ENCODE results near the gene SOX9. TPM values are rescaled to one million over a fixed set of nuclear protein-coding genes. Genes with fewer than 3 reads are reported as not detected.

Gene SOX9
- total RNA-seq, 1 experiment from 2014 or later: 1.3 TPM

DNA sequence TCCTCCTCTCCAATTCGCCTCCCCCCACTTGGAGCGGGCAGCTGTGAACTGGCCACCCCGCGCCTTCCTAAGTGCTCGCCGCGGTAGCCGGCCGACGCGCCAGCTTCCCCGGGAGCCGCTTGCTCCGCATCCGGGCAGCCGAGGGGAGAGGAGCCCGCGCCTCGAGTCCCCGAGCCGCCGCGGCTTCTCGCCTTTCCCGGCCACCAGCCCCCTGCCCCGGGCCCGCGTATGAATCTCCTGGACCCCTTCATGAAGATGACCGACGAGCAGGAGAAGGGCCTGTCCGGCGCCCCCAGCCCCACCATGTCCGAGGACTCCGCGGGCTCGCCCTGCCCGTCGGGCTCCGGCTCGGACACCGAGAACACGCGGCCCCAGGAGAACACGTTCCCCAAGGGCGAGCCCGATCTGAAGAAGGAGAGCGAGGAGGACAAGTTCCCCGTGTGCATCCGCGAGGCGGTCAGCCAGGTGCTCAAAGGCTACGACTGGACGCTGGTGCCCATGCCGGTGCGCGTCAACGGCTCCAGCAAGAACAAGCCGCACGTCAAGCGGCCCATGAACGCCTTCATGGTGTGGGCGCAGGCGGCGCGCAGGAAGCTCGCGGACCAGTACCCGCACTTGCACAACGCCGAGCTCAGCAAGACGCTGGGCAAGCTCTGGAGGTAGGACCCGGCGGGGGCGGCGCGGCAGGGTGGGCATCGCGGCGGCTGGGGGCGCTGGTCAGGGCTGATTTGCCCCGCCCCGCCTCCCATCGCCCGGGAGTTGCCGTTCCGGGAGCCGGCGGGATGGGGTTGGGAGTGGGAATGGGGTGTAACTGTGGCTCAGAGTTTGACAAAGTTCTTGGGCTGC lies 567 bp downstream of the SOX9 start:
- H3K9ac ChIP-seq (ENCODE audit: extremely low read depth, insufficient read length, low read length): no peak overlapping the region

More for the DNA sequence above, 567 bp downstream of the SOX9 start:
- H3K23me2 ChIP-seq (ENCODE audit: insufficient read length, low read depth, low read length, poor library complexity, severe bottlenecking): peaks cover 55% of the 10 kb centered on the region
- no peaks in the 10 kb centered on the region; a peak in 2 of 5 replicates for H3K9me3 Mint-ChIP-seq
- H3K14ac ChIP-seq (ENCODE audit: insufficient read depth, low read length): peak overlapping the region; percentile 4; the same call in 1 of the 2 replicates
- peak overlapping the region in 1 of 3 experiments; percentile 73; a peak in 2 of 7 replicates for H3K27ac Mint-ChIP-seq
- H3K36me3 Mint-ChIP-seq (ENCODE audit: insufficient read depth in 1 of 3, low read depth in 3 of 3): peaks cover 7 to 15% (median 15%) of the 10 kb centered on the region in 3 experiments
- H2BK120ac ChIP-seq (ENCODE audit: low read depth, low read length, poor library complexity, severe bottlenecking): no peak overlapping the region
- H3K79me1 ChIP-seq (ENCODE audit: insufficient read depth, low read depth, low read length, poor library complexity, severe bottlenecking): no peaks in the 10 kb centered on the region
- H3K4me2 ChIP-seq (ENCODE audit: insufficient read depth, insufficient read length, low read length): peak overlapping the region; percentile 84
- H2AK5ac ChIP-seq (ENCODE audit: insufficient read length, low read length): no peak overlapping the region
- peaks cover under 1% of the 10 kb centered on the region for H3K4me1 ChIP-seq (ENCODE audit: insufficient read depth, low read length)
- peaks cover 38% of the 10 kb centered on the region for H3K27me3 ChIP-seq (ENCODE audit: insufficient read depth, low read length)
- DNase-seq: peak; percentile 73
- H3K4me3 Mint-ChIP-seq: peak overlapping the region; percentile 81 to 98
- no peak overlapping the region for H2BK5ac ChIP-seq (ENCODE audit: insufficient read length, low read length)
- H3K27me3 Mint-ChIP-seq (ENCODE audit: low read depth): peaks cover 77% of the 10 kb centered on the region
- H3K9me3 ChIP-seq (ENCODE audit: control insufficient read depth, low read depth, low read length): no peaks in the 10 kb centered on the region
- no peak overlapping the region for H3T11ph ChIP-seq (ENCODE audit: low read length)
- no peak overlapping the region for H2BK12ac ChIP-seq (ENCODE audit: insufficient read length, low read depth, low read length)
- H4K20me1 ChIP-seq (ENCODE audit: control insufficient read depth, insufficient read depth, insufficient read length): no peaks in the 10 kb centered on the region
- H3K27ac ChIP-seq (ENCODE audit: insufficient read length, low read depth, low read length): no peak overlapping the region
- H4K8ac ChIP-seq (replicated peaks; ENCODE audit: insufficient read length, low read depth, low read length): no peak overlapping the region
- peaks cover 44 to 57% of the 10 kb centered on the region in 2 experiments for H3K4me1 Mint-ChIP-seq
- H3K4ac ChIP-seq (ENCODE audit: low read depth, low read length): no peak overlapping the region
- H3K18ac ChIP-seq (ENCODE audit: insufficient read length, low read depth, low read length): no peak overlapping the region
- TF ChIP-seq, protein P1, sequence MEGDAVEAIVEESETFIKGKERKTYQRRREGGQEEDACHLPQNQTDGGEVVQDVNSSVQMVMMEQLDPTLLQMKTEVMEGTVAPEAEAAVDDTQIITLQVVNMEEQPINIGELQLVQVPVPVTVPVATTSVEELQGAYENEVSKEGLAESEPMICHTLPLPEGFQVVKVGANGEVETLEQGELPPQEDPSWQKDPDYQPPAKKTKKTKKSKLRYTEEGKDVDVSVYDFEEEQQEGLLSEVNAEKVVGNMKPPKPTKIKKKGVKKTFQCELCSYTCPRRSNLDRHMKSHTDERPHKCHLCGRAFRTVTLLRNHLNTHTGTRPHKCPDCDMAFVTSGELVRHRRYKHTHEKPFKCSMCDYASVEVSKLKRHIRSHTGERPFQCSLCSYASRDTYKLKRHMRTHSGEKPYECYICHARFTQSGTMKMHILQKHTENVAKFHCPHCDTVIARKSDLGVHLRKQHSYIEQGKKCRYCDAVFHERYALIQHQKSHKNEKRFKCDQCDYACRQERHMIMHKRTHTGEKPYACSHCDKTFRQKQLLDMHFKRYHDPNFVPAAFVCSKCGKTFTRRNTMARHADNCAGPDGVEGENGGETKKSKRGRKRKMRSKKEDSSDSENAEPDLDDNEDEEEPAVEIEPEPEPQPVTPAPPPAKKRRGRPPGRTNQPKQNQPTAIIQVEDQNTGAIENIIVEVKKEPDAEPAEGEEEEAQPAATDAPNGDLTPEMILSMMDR (conservative IDR thresholded peaks at IDR 0.05): peak; percentile 29; the same call in 1 of the 3 replicates
- H2AFZ ChIP-seq (ENCODE audit: low read length): no peak overlapping the region
- WGBS (ENCODE audit: extremely low coverage, insufficient read length, low lambda C conversion rate): no CpG with 5 or more reads among the region's 88 CpGs
- H4K91ac ChIP-seq (ENCODE audit: insufficient read length, low read depth, low read length): no peak overlapping the region
- no peak overlapping the region for H3K56ac ChIP-seq (ENCODE audit: insufficient read length, low read depth, low read length)
- no peak overlapping the region for H2BK15ac ChIP-seq (ENCODE audit: low read depth, low read length)
- no peak overlapping the region for H4K5ac ChIP-seq (ENCODE audit: insufficient read length, low read depth, low read length)
- H3K79me2 ChIP-seq (ENCODE audit: insufficient read depth, low read length): no peaks in the 10 kb centered on the region
- no peak overlapping the region for H2BK20ac ChIP-seq (ENCODE audit: low read depth, low read length, poor library complexity, severe bottlenecking)
- H3K23ac ChIP-seq (ENCODE audit: insufficient read length, low read depth, low read length): no peak overlapping the region
